ENCODE data around the gene AP1G1.

DNA sequence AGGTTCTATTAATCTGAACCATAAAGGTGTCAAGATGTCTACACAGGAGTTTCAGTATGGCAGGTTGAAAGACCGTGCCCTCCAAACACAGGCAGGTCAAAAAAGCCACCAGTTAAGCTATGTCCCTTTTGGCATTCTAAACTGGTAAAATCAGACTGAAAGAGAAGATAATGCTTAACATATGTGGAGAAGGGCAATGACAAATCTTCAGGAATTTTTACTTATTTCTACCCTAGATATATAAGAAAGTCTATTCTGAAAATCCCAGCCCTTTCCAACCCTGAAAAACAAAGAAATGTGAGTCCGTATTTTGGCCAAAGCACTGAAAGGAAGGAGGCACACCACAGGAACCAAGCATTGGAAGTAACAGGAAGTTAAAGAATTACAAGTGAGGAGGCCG lies 16.5 kb downstream of the AP1G1 start:
- TF ChIP-seq, protein P1, sequence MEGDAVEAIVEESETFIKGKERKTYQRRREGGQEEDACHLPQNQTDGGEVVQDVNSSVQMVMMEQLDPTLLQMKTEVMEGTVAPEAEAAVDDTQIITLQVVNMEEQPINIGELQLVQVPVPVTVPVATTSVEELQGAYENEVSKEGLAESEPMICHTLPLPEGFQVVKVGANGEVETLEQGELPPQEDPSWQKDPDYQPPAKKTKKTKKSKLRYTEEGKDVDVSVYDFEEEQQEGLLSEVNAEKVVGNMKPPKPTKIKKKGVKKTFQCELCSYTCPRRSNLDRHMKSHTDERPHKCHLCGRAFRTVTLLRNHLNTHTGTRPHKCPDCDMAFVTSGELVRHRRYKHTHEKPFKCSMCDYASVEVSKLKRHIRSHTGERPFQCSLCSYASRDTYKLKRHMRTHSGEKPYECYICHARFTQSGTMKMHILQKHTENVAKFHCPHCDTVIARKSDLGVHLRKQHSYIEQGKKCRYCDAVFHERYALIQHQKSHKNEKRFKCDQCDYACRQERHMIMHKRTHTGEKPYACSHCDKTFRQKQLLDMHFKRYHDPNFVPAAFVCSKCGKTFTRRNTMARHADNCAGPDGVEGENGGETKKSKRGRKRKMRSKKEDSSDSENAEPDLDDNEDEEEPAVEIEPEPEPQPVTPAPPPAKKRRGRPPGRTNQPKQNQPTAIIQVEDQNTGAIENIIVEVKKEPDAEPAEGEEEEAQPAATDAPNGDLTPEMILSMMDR (conservative IDR thresholded peaks at IDR 0.05 in 1 of 2, IDR thresholded peaks at IDR 0.05 in 1 of 2; ENCODE audit: low read depth in 1 of 2, low read length in 2 of 2): no peak
- TF ChIP-seq EZH2 (IDR thresholded peaks at IDR 0.05; ENCODE audit: low read length, missing control alignments): no peak
